OCI-LY3 (cell line): ENCODE data around the gene IRGQ.

ENCODE experiments used
- H2AFZ ChIP-seq: fragments of 200-600, 300-600 bp; shearing (Covaris generic); 2 replicates; pipeline ENCODE4 v1.6.0; 2014; ENCODE audit warnings: antibody characterized with exemption, low read depth, low read length
- H3K27ac ChIP-seq: fragments of 200-600, 300-600 bp; sonication (generic); 2 replicates; pipeline ENCODE4 v1.5.1; 2014; ENCODE audit warnings: mild to moderate bottlenecking, low read length, moderate library complexity, mixed read lengths
- H3K27me3 ChIP-seq: fragments of 200-600, 300-600 bp; sonication (generic); 2 replicates; pipeline ENCODE4 v1.6.1; 2014; ENCODE audit warnings: low read depth, low read length, mixed read lengths
- H3K36me3 ChIP-seq: fragments of 200-600, 300-600 bp; sonication (generic); replicated peaks from 2 replicates; pipeline ENCODE3; 2014; ENCODE audit warnings: low read depth, low read length, mixed read lengths
- H3K4me1 ChIP-seq: fragments of 300-600, 200-600 bp; sonication (generic); 2 replicates; pipeline ENCODE4 v1.6.1; 2014; ENCODE audit warnings: low read length, mixed read lengths
- H3K4me2 ChIP-seq: fragments of 200-600, 300-600 bp; sonication (generic); 2 replicates; pipeline ENCODE4 v1.6.1; 2014; ENCODE audit warnings: low read length, mixed read lengths
- H3K4me3 ChIP-seq: fragments of 300-600, 200-600 bp; sonication (generic); 2 replicates; pipeline ENCODE4 v1.5.1; 2014; ENCODE audit warnings: antibody characterized with exemption, mild to moderate bottlenecking, low read length, moderate library complexity
- H3K79me2 ChIP-seq: fragments of 300-600, 200-600 bp; shearing (Covaris generic); 2 replicates; pipeline ENCODE4 v1.6.1; 2014; ENCODE audit warnings: mild to moderate bottlenecking, low read length, mixed read lengths
- H3K9ac ChIP-seq: fragments of 300-600, 200-600 bp; shearing (Covaris generic); 2 replicates; pipeline ENCODE4 v1.6.0; 2014; ENCODE audit warnings: mild to moderate bottlenecking, low read length, moderate library complexity
- H3K9me3 ChIP-seq: fragments of 200-600, 300-600 bp; shearing (Covaris generic); 2 replicates; pipeline ENCODE4 v1.6.1; 2014; ENCODE audit warnings: low read length, mixed read lengths; ENCODE audit not compliant: insufficient read depth
- H4K20me1 ChIP-seq: fragments of 200-600, 300-600 bp; sonication (generic); 2 replicates; pipeline ENCODE4 v1.6.1; 2016; ENCODE audit warnings: low read length, mixed read lengths; ENCODE audit not compliant: insufficient read depth
- EZH2phosphoT487 ChIP-seq: fragments of 200-600 bp; shearing (Covaris generic); IDR thresholded peaks from 2 replicates; pipeline ENCODE4 v1.6.1; 2018; ENCODE audit warnings: antibody characterized with exemption, mixed run types, low read depth
- TF ChIP-seq, protein P1 (sequence below): fragments of 200-600, 300-600 bp; sonication (generic); IDR thresholded peaks from 2 replicates; pipeline ENCODE4 v1.5.1; 2014; ENCODE audit warnings: antibody characterized with exemption, low read length, low read depth

Gene IRGQ

DNA sequence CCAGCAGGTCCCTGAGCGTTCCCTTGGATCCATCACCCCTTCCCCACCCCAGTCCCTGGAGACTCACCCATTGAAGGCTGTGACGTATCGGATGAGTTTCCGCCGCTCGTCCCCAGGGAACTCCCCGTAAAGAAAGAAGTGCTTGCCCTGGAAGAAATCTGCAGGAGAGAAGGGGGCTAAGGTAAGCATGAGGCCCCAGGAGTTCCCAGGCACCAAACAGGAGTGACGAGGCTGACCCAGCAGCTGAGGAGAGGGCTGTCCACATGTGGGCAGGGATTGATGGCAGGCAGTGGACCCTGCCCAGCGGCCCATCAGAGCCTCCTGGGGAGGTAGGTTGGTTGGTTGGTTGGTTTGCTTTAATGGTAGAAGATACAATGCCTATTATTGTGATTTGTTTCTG lies 51.9 kb downstream of the IRGQ start:
- Histone ChIP-seq H3K4me1 (no peaks in the 10 kb centered on the region), H3K79me2 (no peaks in the 10 kb centered on the region), H2AFZ (no peak overlapping the region), H3K27me3 (no peaks in the 10 kb centered on the region), H3K9me3 (no peaks in the 10 kb centered on the region), H4K20me1 (no peaks in the 10 kb centered on the region), H3K36me3 (peaks cover 31% of the 10 kb centered on the region), H3K4me2 (no peak overlapping the region), H3K4me3 (no peak overlapping the region), H3K27ac (no peak overlapping the region), H3K9ac (no peak overlapping the region)
- TF ChIP-seq, protein P1, sequence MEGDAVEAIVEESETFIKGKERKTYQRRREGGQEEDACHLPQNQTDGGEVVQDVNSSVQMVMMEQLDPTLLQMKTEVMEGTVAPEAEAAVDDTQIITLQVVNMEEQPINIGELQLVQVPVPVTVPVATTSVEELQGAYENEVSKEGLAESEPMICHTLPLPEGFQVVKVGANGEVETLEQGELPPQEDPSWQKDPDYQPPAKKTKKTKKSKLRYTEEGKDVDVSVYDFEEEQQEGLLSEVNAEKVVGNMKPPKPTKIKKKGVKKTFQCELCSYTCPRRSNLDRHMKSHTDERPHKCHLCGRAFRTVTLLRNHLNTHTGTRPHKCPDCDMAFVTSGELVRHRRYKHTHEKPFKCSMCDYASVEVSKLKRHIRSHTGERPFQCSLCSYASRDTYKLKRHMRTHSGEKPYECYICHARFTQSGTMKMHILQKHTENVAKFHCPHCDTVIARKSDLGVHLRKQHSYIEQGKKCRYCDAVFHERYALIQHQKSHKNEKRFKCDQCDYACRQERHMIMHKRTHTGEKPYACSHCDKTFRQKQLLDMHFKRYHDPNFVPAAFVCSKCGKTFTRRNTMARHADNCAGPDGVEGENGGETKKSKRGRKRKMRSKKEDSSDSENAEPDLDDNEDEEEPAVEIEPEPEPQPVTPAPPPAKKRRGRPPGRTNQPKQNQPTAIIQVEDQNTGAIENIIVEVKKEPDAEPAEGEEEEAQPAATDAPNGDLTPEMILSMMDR: no peak
- TF ChIP-seq EZH2phosphoT487: no peak

DNA sequence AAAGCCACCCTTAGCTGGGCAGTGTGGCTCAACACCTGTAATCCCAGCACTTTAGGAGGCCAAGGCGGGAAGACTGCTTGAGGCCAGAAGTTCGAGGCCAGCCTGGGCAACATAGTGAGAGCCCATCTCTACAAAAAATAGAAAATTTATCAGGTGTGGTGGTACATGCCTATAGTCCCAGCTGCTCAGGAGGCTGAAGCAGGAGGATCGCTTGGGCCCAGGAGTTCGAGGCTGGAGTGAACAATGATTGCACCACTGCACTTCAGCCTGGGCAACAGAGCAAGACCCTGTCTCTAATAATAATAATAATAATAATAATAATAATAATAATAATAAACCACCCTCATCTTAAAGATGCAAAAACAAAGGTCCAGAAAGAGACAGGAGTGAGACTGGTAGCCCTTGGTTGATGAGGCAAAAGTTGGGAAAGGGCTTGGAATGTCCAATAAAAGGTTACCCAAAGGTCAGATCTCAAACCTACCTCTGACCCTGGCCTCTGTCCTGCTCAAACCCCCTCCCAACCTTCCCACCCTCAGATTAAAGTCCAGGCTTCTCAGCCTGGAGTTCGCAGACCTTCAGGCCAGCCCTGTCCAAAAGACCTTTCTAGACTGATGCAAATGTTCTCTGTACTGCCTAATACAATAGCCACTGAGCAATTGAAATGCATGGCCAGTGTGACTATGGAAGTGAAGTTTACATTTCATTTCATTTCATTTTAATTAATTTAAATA lies 53.8 kb downstream of the IRGQ start:
- H3K9ac ChIP-seq: no peak overlapping the region
- H3K4me1 ChIP-seq: no peaks in the 10 kb centered on the region
- H3K4me2 ChIP-seq: no peak overlapping the region
- no peaks in the 10 kb centered on the region for H3K27me3 ChIP-seq
- H3K36me3 ChIP-seq: peaks cover 39% of the 10 kb centered on the region
- H3K4me3 ChIP-seq: no peak overlapping the region
- no peaks in the 10 kb centered on the region for H3K79me2 ChIP-seq
- H2AFZ ChIP-seq: no peak overlapping the region
- no peak overlapping the region for H3K27ac ChIP-seq
- no peaks in the 10 kb centered on the region for H3K9me3 ChIP-seq
- TF ChIP-seq EZH2phosphoT487: no peak
- TF ChIP-seq, protein P1: no peak
- H4K20me1 ChIP-seq: no peaks in the 10 kb centered on the region

DNA sequence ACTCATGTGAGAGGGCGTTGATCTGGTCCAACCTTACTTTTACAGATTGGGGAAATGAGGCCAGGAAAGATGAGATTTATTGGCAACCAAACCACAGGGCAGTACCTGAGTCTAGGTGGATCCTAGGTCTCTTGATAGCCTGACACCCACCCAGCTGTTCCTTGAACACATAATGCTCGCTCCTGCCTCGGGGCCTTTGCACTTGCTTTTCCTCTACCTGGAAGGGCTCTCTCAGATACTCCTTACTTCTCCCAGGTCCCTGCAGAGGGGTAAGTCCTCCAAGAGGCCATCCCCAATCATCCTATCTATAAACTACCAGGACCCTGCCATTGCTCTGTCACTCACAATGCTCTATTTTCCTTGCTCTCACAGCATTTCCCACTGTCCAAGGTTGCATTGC lies 55.6 kb downstream of the IRGQ start:
- no peak overlapping the region for H3K27ac ChIP-seq
- no peaks in the 10 kb centered on the region for H3K4me1 ChIP-seq
- no peak overlapping the region for H3K4me2 ChIP-seq
- H3K4me3 ChIP-seq: no peak overlapping the region
- no peaks in the 10 kb centered on the region for H3K27me3 ChIP-seq
- no peaks in the 10 kb centered on the region for H4K20me1 ChIP-seq
- TF ChIP-seq, protein P1: no peak
- TF ChIP-seq EZH2phosphoT487: no peak
- H3K9me3 ChIP-seq: no peaks in the 10 kb centered on the region
- no peaks in the 10 kb centered on the region for H3K79me2 ChIP-seq
- H2AFZ ChIP-seq: no peak overlapping the region
- H3K9ac ChIP-seq: no peak overlapping the region
- H3K36me3 ChIP-seq: peaks cover 39% of the 10 kb centered on the region

DNA sequence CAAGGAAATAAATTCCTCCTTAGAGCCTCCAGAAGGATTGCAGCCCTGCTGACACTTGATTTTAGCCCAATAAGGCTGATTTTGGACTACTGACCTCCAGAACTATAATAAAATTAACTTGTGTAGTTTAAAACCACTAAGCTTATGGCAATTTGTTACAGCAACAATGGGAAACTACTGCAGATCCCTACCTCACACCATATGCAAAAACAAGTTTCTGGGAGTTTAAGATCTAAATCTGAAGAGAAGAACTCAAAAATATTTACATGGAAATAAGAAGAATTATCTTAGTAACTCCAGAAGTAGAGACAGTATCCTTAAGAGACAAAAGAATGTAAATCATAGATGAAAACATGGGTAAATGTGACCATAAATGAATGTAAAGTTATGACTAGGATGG lies 57.0 kb downstream of the IRGQ start:
- Histone ChIP-seq H3K4me1 (no peaks in the 10 kb centered on the region), H3K27ac (no peak overlapping the region), H3K4me3 (no peak overlapping the region), H4K20me1 (peaks cover 5% of the 10 kb centered on the region; the same call in 1 of the 2 replicates), H3K79me2 (no peaks in the 10 kb centered on the region), H3K27me3 (no peaks in the 10 kb centered on the region), H3K4me2 (no peak overlapping the region), H3K9me3 (no peaks in the 10 kb centered on the region), H3K36me3 (peaks cover 35% of the 10 kb centered on the region), H3K9ac (no peak overlapping the region), H2AFZ (no peak overlapping the region)
- TF ChIP-seq, protein P1: no peak
- TF ChIP-seq EZH2phosphoT487: no peak
